H1 (cell line): ENCODE measurements around the gene TSHZ2. TPM values are rescaled to one million over a fixed set of nuclear protein-coding genes. Genes with fewer than 3 reads are reported as not detected.

Experiments
- ASH2L ChIP-seq: fragments of 200-600, 300-600 bp; sonication (generic); IDR thresholded peaks from one replicate; pipeline ENCODE4 v1.7.1; 2017; ENCODE audit warnings: low read length
- CBX8 ChIP-seq: fragments of 300-800, 300-1000 bp; sonication (generic); IDR thresholded peaks from 2 replicates; pipeline ENCODE4 v1.7.1; 2016; ENCODE audit warnings: low read depth, low read length, borderline replicate concordance
- GABPA ChIP-seq: IDR thresholded peaks from 2 replicates; pipeline ENCODE4 v1.6.1; 2011; ENCODE audit warnings: mild to moderate bottlenecking, low read length, moderate library complexity, borderline replicate concordance; ENCODE audit not compliant: insufficient read depth
- KDM4A ChIP-seq: IDR thresholded peaks from one replicate; pipeline ENCODE4 v1.7.1; 2012; ENCODE audit warnings: low read depth, mild to moderate bottlenecking, moderate library complexity, low read length, inconsistent platforms; ENCODE audit not compliant: severe bottlenecking
- SAP30 ChIP-seq: fragments of 300-600 bp; sonication (generic); IDR thresholded peaks from 2 replicates; pipeline ENCODE4 v1.7.1; 2012; ENCODE audit warnings: low read length, moderate library complexity, mild to moderate bottlenecking, inconsistent platforms; ENCODE audit not compliant: insufficient read depth, insufficient replicate concordance
- polyA plus RNA-seq, 7 experiments: library from polyadenylated mRNA; depleted of rRNA in 3 of 7; stranded (reverse) in 5 of 7; unstranded in 2 of 7; fragments of >200 nt in 5 of 7; fragments of 200-250 nt in 2 of 7; gene quantifications; 1 replicate in 5 of 7; 2 replicates in 1 of 7; 4 replicates in 1 of 7; pipeline versions ENCODE4 v1.2.1 to v1.2.3, GENCODE V29; 2011 to 2013; ENCODE audit warnings: missing spikeins in 2 of 7, mixed read lengths in 2 of 7
- total RNA-seq: library from RNA; stranded (reverse); fragmentation: NEBNext Ultra II Directional; extraction: Animal tissue kit (Norgen Biotek cat#: 25700); gene quantifications from 2 replicates; pipeline ENCODE4 v1.2.1, GENCODE V29; 2021

TSHZ2 gene
- total and polyA plus RNA-seq, 2 of the 8 experiments (the other 6 are each of a cell fraction or from before 2014, with no cell fraction given): 0.14 to 0.30 TPM

GRCh38 chr20:53154540-53154939 lies 182.4 kb downstream of the TSHZ2 start (continued):
- no peak for TF ChIP-seq KDM4A
- TF ChIP-seq SAP30: no peak
- TF ChIP-seq GABPA: no peak
- TF ChIP-seq CBX8: no peak
- TF ChIP-seq ASH2L: no peak
